Upper lobe of left lung (tissue), 4 donors: ENCODE results near the gene KRT33B.

Experiments used
- POLR2A ChIP-seq, 4 donors: fragments of 450-650 bp; IDR thresholded peaks; one replicate each; pipeline ENCODE4 v1.5.1; 2016 to 2017; ENCODE audit warnings: antibody characterized with exemption in 4 of 4, mild to moderate bottlenecking in 2 of 4
- TF ChIP-seq, protein P1 (sequence below), 6 experiments: fragments of 450-650 bp in 4 of 6; fragments of 200-600 bp in 2 of 6; sonication (generic) in 2 of 6; IDR thresholded peaks; one replicate each; pipeline ENCODE4 v1.5.1; 2016 to 2019; ENCODE audit warnings: antibody characterized with exemption in 6 of 6

- TF ChIP-seq, protein P1, sequence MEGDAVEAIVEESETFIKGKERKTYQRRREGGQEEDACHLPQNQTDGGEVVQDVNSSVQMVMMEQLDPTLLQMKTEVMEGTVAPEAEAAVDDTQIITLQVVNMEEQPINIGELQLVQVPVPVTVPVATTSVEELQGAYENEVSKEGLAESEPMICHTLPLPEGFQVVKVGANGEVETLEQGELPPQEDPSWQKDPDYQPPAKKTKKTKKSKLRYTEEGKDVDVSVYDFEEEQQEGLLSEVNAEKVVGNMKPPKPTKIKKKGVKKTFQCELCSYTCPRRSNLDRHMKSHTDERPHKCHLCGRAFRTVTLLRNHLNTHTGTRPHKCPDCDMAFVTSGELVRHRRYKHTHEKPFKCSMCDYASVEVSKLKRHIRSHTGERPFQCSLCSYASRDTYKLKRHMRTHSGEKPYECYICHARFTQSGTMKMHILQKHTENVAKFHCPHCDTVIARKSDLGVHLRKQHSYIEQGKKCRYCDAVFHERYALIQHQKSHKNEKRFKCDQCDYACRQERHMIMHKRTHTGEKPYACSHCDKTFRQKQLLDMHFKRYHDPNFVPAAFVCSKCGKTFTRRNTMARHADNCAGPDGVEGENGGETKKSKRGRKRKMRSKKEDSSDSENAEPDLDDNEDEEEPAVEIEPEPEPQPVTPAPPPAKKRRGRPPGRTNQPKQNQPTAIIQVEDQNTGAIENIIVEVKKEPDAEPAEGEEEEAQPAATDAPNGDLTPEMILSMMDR (IDR thresholded peaks at IDR 0.05), result no peak
- no peak for TF ChIP-seq POLR2A (IDR thresholded peaks at IDR 0.05)
Observed at GRCh38 chr17:41367426-41368075, 2.1 kb downstream of the KRT33B start.
